ENCODE results near the gene SLC25A17. TPM values are rescaled to one million over a fixed set of nuclear protein-coding genes. Genes with fewer than 3 reads are reported as not detected.
"Not testable (repeated sequence)": the region's sequence is repeated elsewhere in the genome, so short reads cannot be mapped to it uniquely, and the experiment has no call there.

Gene SLC25A17
- total RNA-seq, 1 donor from 2014 or later = 19.6 TPM

- DNase-seq (ENCODE audit: low spot score) (no peak), ATAC-seq (no peak)
- intact Hi-C loops (cut with DNase I) = no loop called here
Observed at GRCh38 chr22:40766956-40767355, 52.2 kb downstream of the SLC25A17 start.

DNA sequence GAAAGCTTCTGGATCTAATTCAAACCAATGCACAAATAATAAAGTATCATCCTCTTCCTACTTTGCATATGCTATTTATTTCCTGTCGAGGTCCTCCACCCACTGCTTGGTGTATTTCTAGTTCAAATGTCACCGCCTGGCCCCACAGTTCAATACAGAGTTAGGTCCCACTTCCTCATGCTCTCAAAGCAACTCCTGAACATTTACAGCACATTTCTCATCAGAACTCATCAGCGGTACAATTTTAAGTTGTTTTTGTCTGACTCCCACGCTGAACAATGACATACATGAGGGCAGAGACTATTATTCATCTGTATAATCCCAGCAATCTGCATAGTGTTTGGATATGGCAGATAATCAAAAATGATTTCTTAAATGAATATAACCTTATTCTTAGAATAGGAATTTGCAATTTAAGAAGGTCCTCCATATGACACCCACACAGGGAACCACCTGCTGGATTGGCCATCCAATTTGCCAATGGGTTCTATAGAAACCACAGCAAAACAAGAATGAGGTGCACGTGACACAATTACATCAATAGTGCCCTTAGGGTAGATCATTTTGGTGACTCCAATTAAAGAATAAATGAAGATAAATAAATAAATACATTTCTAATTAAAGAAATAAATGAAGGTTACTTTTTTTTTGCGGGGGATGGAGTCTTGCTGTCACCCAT lies 54.2 kb downstream of the SLC25A17 start:
- no peak for ATAC-seq
- no peak for DNase-seq (ENCODE audit: low spot score)
- intact Hi-C loops (cut with DNase I) = no loop called here

- intact Hi-C loops (cut with DNase I) = no loop called here
- ATAC-seq (no peak), DNase-seq (ENCODE audit: low spot score) (no peak)
Observed at GRCh38 chr22:40759294-40759840, 59.8 kb downstream of the SLC25A17 start.

GRCh38 chr22:40758851-40759250 lies 60.3 kb downstream of the SLC25A17 start:
- intact Hi-C loops (cut with DNase I); ATAC-seq; DNase-seq (ENCODE audit: low spot score): not testable (repeated sequence)

- no peak for DNase-seq (ENCODE audit: low spot score)
- no peak for ATAC-seq
- intact Hi-C loops (cut with DNase I) = no loop called here
Observed at GRCh38 chr22:40758390-40758789, 60.8 kb downstream of the SLC25A17 start.

GRCh38 chr22:40757071-40757470 lies 62.1 kb downstream of the SLC25A17 start:
- no peak for ATAC-seq
- intact Hi-C loops (cut with DNase I) = no loop called here

GRCh38 chr22:40753114-40753513 lies 66.0 kb downstream of the SLC25A17 start:
- DNase-seq (ENCODE audit: low spot score) (no peak), ATAC-seq (no peak)
- intact Hi-C loops (cut with DNase I) = no loop called here

More at GRCh38 chr22:40757071-40757470, 62.1 kb downstream of the SLC25A17 start:
- DNase-seq (ENCODE audit: low spot score) = no peak

- DNase-seq (ENCODE audit: low spot score) (no peak), ATAC-seq (peak; percentile 70)
- intact Hi-C loops (cut with DNase I) = no loop called here
Observed at GRCh38 chr22:40751250-40751649, 67.9 kb downstream of the SLC25A17 start.

GRCh38 chr22:40749829-40750228 lies 69.3 kb downstream of the SLC25A17 start:
- no peak for DNase-seq (ENCODE audit: low spot score)
- intact Hi-C loops (cut with DNase I) = no loop called here
- no peak for ATAC-seq

GRCh38 chr22:40748388-40749355 lies 70.5 kb downstream of the SLC25A17 start:
- intact Hi-C loops (cut with DNase I) = no loop called here
- DNase-seq (ENCODE audit: low spot score) = no peak
- ATAC-seq = no peak

DNA sequence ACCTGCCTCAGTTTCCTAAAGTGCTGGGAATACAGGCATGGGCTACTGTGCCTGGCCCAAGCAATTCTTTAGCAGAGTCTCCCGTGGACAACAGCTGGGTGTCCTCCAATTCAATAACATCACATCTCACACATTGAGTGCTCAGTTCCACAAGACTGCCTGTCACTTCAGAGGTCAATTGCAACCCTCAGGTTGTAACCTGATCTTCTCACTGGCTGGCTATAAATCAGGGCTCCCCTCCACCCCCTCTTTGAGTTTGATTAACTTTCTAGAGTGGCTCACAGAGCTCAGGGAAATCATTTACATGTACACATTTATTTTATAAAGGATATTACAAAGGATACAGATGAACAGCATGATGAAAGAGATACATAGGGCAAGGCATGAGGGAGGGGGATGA lies 71.8 kb downstream of the SLC25A17 start:
- ATAC-seq = no peak
- intact Hi-C loops (cut with DNase I) = no loop called here
- no peak for DNase-seq (ENCODE audit: low spot score)

GRCh38 chr22:40746428-40747220 lies 72.5 kb downstream of the SLC25A17 start:
- DNase-seq (ENCODE audit: low spot score) (no peak), ATAC-seq (no peak)
- intact Hi-C loops (cut with DNase I) = no loop called here

- ATAC-seq = peak; percentile 38
- intact Hi-C loops (cut with DNase I) = no loop called here
- DNase-seq (ENCODE audit: low spot score) = peak; percentile 45
Observed at GRCh38 chr22:40743768-40744167, 75.4 kb downstream of the SLC25A17 start.

- no peak for ATAC-seq
- intact Hi-C loops (cut with DNase I) = no loop called here
- no peak for DNase-seq (ENCODE audit: low spot score)
Observed at GRCh38 chr22:40741116-40741515, 78.0 kb downstream of the SLC25A17 start.

DNA sequence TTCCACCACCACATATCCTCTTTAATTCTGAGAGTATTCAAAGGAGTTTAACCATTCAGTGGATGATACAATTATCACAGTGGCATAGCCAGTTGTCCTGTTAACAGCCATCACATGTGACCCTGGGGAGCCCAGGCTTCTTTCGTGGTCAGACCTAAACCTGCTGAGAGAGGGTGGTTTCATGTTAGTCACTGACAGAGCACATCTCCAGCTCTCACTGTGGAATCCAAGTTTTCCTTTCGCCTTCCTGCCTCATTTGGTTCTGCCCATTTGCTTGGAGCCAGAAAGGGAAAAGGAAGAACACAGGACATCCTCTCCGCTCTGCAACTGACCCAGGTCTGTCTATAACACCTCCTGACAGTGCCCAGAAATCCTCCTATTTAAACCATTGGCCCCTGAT lies 79.4 kb downstream of the SLC25A17 start:
- DNase-seq (ENCODE audit: low spot score) (no peak), ATAC-seq (no peak)
- intact Hi-C loops (cut with DNase I) = no loop called here

DNA sequence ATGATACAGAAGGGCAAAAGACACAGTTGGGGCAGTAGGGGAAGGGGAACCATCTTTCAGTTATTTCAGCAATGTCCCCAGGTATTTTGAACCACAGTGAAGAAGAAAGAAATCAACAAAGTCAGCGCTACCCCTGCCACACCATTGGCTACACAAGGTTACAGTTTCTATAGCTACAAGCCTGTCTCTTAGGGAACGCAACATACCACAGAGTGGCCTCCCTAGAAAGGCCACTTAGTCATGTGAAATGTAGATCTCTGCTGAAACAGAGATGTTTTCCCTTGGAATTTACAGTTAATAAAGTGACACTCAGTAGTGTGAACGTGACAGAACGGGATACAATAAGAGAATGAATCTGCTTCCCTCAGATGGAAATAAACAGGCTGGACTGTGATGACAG lies 85.2 kb downstream of the SLC25A17 start:
- no peak for DNase-seq (ENCODE audit: low spot score)
- ATAC-seq = no peak
- intact Hi-C loops (cut with DNase I) = no loop called here

DNA sequence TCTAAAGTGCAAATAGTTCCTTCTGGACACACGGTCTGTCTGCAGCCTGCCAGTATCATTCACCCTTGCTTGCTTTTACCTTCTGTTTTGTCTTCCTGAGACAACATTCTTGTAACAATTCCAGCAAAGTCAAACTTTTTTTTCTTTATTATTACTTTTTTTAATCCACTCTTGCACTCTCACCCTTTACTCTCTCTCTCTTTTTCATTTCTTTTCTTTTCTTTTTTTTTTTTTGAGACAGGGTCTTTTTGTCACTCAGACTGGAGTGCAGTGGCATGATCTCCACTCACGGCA lies 86.2 kb downstream of the SLC25A17 start:
- ATAC-seq = no peak
- intact Hi-C loops (cut with DNase I) = no loop called here

DNA sequence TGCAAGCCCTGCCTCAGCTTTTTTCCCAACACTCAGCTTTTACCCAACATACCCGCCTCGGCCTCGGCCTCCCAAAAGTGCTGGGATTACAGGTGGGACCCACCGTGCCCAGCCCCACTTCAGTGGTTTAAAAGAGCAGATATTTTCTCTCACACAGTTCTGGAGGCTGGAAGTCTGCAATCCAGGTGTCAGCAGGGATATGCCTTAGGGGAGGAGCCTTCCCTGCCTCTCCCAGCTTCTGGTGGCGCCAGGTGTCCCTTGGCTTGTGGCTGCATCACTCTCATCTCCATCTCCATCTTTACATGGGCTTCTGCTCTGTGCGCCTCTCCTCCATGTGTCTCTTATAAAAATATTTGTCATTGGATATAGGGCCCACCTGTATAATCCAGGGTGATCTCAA lies 89.9 kb downstream of the SLC25A17 start:
- intact Hi-C loops (cut with DNase I) = no loop called here
- ATAC-seq = no peak
- DNase-seq (ENCODE audit: low spot score) = no peak

More for the DNA sequence above, 86.2 kb downstream of the SLC25A17 start:
- no peak for DNase-seq (ENCODE audit: low spot score)

- intact Hi-C loops (cut with DNase I) = no loop called here
- DNase-seq (ENCODE audit: low spot score) (no peak), ATAC-seq (no peak)
Observed at GRCh38 chr22:40728731-40729189, 90.4 kb downstream of the SLC25A17 start.
